GM10266 (cell line): ENCODE data around the gene MYCBP2.

Experiments
- DNase-seq: peaks from one replicate; pipeline ENCODE4 v3.0.0; 2012; ENCODE audit errors: extremely low spot score
- CTCF ChIP-seq: IDR thresholded peaks from 2 replicates; pipeline ENCODE4 v1.5.1; 2012; ENCODE audit warnings: mild to moderate bottlenecking, low read depth; ENCODE audit not compliant: control insufficient read depth, insufficient read depth; ENCODE audit errors: missing control alignments

Gene MYCBP2

DNA sequence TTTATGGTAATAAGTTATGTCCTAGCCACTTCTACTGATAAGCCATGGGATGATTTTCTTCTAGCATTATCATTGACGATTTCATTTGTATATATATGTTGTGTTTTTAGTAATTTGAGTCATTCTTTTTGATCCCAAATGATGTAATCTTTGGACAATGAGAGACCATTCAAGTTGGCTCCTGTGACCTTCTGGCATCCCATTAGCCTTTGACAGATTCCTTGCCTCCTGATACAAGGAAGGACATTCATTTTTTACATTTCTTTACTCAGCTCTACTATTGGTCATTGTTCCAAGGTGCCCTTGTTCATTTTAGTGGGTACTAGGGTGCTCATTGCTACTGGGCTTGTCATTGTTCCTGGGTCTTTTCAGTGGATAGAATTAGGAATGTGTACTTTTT is 35.3 kb upstream of the MYCBP2 start:
- no peak for TF ChIP-seq CTCF
- no peak for DNase-seq

GRCh38 chr13:77360032-77360685 is 33.3 kb upstream of the MYCBP2 start:
- TF ChIP-seq CTCF = no peak
- DNase-seq = no peak

- no peak for DNase-seq
- TF ChIP-seq CTCF = no peak
Observed at GRCh38 chr13:77359171-77359570, 32.3 kb upstream of the MYCBP2 start.

GRCh38 chr13:77358001-77358400 is 31.1 kb upstream of the MYCBP2 start:
- DNase-seq = no peak
- no peak for TF ChIP-seq CTCF

DNA sequence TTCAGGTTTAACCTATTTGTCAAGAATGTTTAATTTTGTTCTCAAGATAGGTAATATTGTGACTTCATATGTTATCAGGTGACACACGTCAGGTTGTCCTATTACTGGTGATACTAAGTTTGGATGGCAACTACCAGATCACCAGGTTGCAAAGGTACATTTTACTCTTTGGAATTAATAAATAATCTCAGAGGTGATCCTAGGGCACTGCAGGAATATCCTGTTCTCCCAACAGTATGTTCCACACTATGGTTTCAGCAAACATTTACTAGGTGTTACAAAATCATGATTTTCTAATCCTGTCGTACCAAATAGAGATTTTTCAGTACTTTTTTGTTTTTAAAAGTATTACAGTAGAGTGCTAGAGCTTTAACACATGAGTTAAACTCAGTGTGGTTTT is 29.3 kb upstream of the MYCBP2 start:
- no peak for TF ChIP-seq CTCF
- DNase-seq = no peak

DNA sequence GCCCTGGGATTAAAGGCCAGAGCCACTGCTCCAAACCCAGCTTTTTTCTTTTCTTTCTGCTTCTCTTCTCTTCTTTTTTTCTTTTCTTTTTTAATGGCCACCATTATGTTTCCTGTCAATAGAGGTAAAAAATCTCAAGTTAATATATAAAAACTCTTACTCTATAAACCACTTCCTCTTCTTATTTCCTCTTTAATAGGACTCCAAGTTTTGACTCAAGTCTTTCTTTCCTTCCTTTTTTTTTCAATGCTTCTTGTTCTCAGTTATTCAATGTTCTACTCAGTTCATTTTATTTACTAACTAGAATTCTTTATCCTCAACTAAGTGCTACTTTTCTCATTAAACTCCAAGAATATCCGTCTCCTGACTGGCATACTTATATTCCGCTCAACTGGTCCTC is 27.1 kb upstream of the MYCBP2 start:
- DNase-seq = no peak

More for the DNA sequence above, 27.1 kb upstream of the MYCBP2 start:
- no peak for TF ChIP-seq CTCF
